Measurements from ENCODE around the gene STARD13. TPM values are rescaled to one million over a fixed set of nuclear protein-coding genes. Genes with fewer than 3 reads are reported as not detected.

Gene STARD13
- total and polyA plus RNA-seq, 4 experiments from 2014 or later, result 0.36 to 0.44 TPM; not detected in 2

DNA sequence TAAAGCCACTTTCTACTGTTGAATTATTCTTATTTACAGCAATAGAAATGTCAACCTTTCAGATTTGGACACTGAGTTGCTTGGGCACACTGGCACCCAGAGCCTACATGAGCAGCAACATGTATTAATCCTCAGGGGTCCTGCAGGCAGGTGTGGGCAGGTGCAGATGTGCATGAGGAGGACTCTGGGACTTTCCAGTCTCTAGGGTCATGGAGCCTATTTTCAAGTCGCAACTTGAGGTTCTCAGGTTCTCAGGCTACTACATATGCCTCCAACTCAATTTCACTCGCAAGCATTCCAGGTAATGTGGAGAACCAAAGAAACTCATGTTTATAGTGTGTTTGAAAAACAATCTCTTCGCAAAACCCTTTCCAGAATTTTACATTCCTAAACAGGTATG is 73.2 kb downstream of the STARD13 start:
- no peaks in the 10 kb centered on the region for H3K27me3 ChIP-seq (ENCODE audit: insufficient read depth, low read length)
- CTCF ChIA-PET (ENCODE audit: partially characterized antibody), result interaction anchor here (0.8 to 1.0 kb wide), 2 partner anchors 13 to 512 kb away, joined by 3 read pairs; no protein-coding TSS in a partner anchor
- peaks cover 0 to 2% (median 0%) of the 10 kb centered on the region in 8 donors for H3K9me3 Mint-ChIP-seq
- H3K4me3 Mint-ChIP-seq, result no peak overlapping the region
- no peak for DNase-seq
- H3K27me3 Mint-ChIP-seq, result peaks cover 13 to 16% of the 10 kb centered on the region in 2 donors
- no peaks in the 10 kb centered on the region for H3K4me1 ChIP-seq (ENCODE audit: insufficient read depth, low read length)
- H3K27ac ChIP-seq (ENCODE audit: low read depth, low read length), result no peak overlapping the region
- no peaks in the 10 kb centered on the region for H3K9me3 ChIP-seq (ENCODE audit: control insufficient read depth in 1 of 2, low read length in 2 of 2)
- POLR2A ChIA-PET (ENCODE audit: partially characterized antibody), result no interaction called here
- no peak overlapping the region for H3K27ac Mint-ChIP-seq
- no peak overlapping the region for H3K4me3 ChIP-seq (ENCODE audit: low read length in 2 of 2)
- no peaks in the 10 kb centered on the region for H3K4me1 Mint-ChIP-seq
- H3K36me3 Mint-ChIP-seq, result no peaks in the 10 kb centered on the region
- H3K36me3 ChIP-seq (ENCODE audit: insufficient read depth, low read length), result no peaks in the 10 kb centered on the region
- intact Hi-C loops (cut with micrococcal nuclease), result no loop called here

- Histone ChIP-seq H3K4me1 (ENCODE audit: insufficient read depth, low read length) (no peaks in the 10 kb centered on the region), H3K4me3 (ENCODE audit: low read length in 2 of 2) (no peak overlapping the region), H3K27ac (ENCODE audit: low read depth, low read length) (no peak overlapping the region), H3K9me3 (ENCODE audit: control insufficient read depth in 1 of 2, low read length in 2 of 2) (no peaks in the 10 kb centered on the region), H3K27me3 (ENCODE audit: insufficient read depth, low read length) (no peaks in the 10 kb centered on the region), H3K36me3 (ENCODE audit: insufficient read depth, low read length) (no peaks in the 10 kb centered on the region)
- peaks cover 13 to 20% of the 10 kb centered on the region in 2 donors for H3K27me3 Mint-ChIP-seq
- no peaks in the 10 kb centered on the region for H3K36me3 Mint-ChIP-seq
- no peaks in the 10 kb centered on the region for H3K9me3 Mint-ChIP-seq
- no peak for DNase-seq
- no peak overlapping the region for H3K27ac Mint-ChIP-seq
- H3K4me3 Mint-ChIP-seq, result no peak overlapping the region
- intact Hi-C loops (cut with micrococcal nuclease), result no loop called here
- POLR2A ChIA-PET (ENCODE audit: partially characterized antibody), result no interaction called here
- CTCF ChIA-PET (ENCODE audit: partially characterized antibody), result no interaction called here
- peaks cover 0 to 9% (median 0%) of the 10 kb centered on the region in 4 donors for H3K4me1 Mint-ChIP-seq
Measured at GRCh38 chr13:33210090-33210489, 75.5 kb downstream of the STARD13 start.

DNA sequence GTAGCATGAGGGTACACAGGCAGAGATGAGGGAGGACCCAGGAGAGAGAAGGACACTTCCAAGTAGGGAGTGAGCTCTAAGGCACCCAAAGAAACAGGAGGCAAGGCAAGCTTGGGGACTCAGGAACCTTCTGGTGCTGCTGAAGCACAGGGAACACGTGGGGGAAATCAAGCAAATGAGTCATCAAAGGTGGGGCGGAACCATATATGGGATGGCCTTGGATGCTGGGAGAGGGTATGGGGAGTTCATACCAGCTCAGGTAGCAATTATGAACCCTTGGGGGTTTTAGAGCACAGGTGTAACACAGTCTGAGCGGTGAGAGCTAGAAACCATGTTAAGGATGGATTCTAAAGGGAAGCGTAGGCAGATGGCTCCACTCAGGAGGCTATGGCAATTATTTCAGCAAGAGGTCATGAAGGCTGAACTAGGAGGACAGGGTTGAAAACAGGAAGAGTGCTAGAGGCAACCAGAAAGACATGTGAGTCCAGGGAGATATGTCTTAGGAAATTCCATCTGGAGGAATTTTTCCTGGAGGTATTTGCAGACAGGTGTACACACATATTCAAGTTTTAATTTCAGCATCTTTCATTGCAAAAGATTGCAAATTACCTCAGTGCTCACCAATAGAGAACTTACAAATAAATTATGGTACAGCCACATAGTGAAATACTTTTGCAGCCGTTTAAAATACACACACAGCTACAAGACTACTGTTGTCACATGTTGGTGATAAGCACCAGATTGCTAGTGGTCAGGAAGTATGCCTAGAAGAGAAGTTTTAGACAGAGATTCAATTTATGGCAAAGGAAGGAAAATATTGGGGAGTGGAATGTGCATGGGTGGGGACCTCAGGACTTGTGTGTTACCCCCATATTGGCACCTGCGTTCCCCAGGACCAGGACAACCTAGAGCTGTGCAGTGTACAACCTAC is 77.0 kb downstream of the STARD13 start:
- H3K36me3 ChIP-seq (ENCODE audit: insufficient read depth, low read length), result no peaks in the 10 kb centered on the region
- no peak overlapping the region for H3K4me3 ChIP-seq (ENCODE audit: low read length in 2 of 2)
- ChIA-PET CTCF (ENCODE audit: partially characterized antibody) (no interaction called here), POLR2A (ENCODE audit: partially characterized antibody) (no interaction called here)
- H3K9me3 Mint-ChIP-seq, result no peaks in the 10 kb centered on the region
- peaks cover 17 to 20% of the 10 kb centered on the region in 2 donors for H3K27me3 Mint-ChIP-seq
- H3K4me3 Mint-ChIP-seq, result no peak overlapping the region
- no peaks in the 10 kb centered on the region for H3K36me3 Mint-ChIP-seq
- no peaks in the 10 kb centered on the region for H3K9me3 ChIP-seq (ENCODE audit: control insufficient read depth in 1 of 2, low read length in 2 of 2)
- peaks cover 0 to 16% (median 7%) of the 10 kb centered on the region in 4 donors for H3K4me1 Mint-ChIP-seq
- no peaks in the 10 kb centered on the region for H3K4me1 ChIP-seq (ENCODE audit: insufficient read depth, low read length)
- no peak overlapping the region for H3K27ac ChIP-seq (ENCODE audit: low read depth, low read length)
- no peak overlapping the region for H3K27ac Mint-ChIP-seq
- intact Hi-C loops (cut with micrococcal nuclease), result no loop called here
- H3K27me3 ChIP-seq (ENCODE audit: insufficient read depth, low read length), result no peaks in the 10 kb centered on the region
- DNase-seq, result no peak

GRCh38 chr13:33207615-33207961 is 78.0 kb downstream of the STARD13 start:
- Histone ChIP-seq H3K27me3 (ENCODE audit: insufficient read depth, low read length) (no peaks in the 10 kb centered on the region), H3K4me3 (ENCODE audit: low read length in 2 of 2) (no peak overlapping the region), H3K27ac (ENCODE audit: low read depth, low read length) (no peak overlapping the region), H3K36me3 (ENCODE audit: insufficient read depth, low read length) (no peaks in the 10 kb centered on the region), H3K9me3 (ENCODE audit: control insufficient read depth in 1 of 2, low read length in 2 of 2) (no peaks in the 10 kb centered on the region), H3K4me1 (ENCODE audit: insufficient read depth, low read length) (no peaks in the 10 kb centered on the region)
- intact Hi-C loops (cut with micrococcal nuclease), result no loop called here
- H3K4me3 Mint-ChIP-seq, result no peak overlapping the region
- DNase-seq, result no peak
- H3K36me3 Mint-ChIP-seq, result no peaks in the 10 kb centered on the region
- peaks cover 0 to 16% (median 7%) of the 10 kb centered on the region in 4 donors for H3K4me1 Mint-ChIP-seq
- H3K27me3 Mint-ChIP-seq, result peaks cover 20% of the 10 kb centered on the region in 2 donors
- ChIA-PET POLR2A (ENCODE audit: partially characterized antibody) (no interaction called here), CTCF (ENCODE audit: partially characterized antibody) (interaction anchor here (1.2 kb wide), 1 partner anchor 517 kb away, joined by 3 read pairs; no protein-coding TSS in a partner anchor)
- no peaks in the 10 kb centered on the region for H3K9me3 Mint-ChIP-seq
- no peak overlapping the region for H3K27ac Mint-ChIP-seq

- no peaks in the 10 kb centered on the region for H3K9me3 Mint-ChIP-seq
Measured at GRCh38 chr13:33206945-33207614, 78.5 kb downstream of the STARD13 start.

GRCh38 chr13:33206425-33206824 is 79.1 kb downstream of the STARD13 start:
- H3K4me1 ChIP-seq (ENCODE audit: insufficient read depth, low read length), result no peaks in the 10 kb centered on the region
- POLR2A ChIA-PET (ENCODE audit: partially characterized antibody), result no interaction called here
- CTCF ChIA-PET (ENCODE audit: partially characterized antibody), result interaction anchor here (0.9 to 1.2 kb wide), 2 partner anchors 25 to 518 kb away, joined by 3 read pairs; no protein-coding TSS in a partner anchor
- no peaks in the 10 kb centered on the region for H3K36me3 Mint-ChIP-seq
- no peak overlapping the region for H3K4me3 ChIP-seq (ENCODE audit: low read length in 2 of 2)
- no peak overlapping the region for H3K27ac ChIP-seq (ENCODE audit: low read depth, low read length)
- no peaks in the 10 kb centered on the region for H3K36me3 ChIP-seq (ENCODE audit: insufficient read depth, low read length)
- no peaks in the 10 kb centered on the region for H3K27me3 ChIP-seq (ENCODE audit: insufficient read depth, low read length)
- no peak overlapping the region for H3K27ac Mint-ChIP-seq
- peaks cover 18 to 20% of the 10 kb centered on the region in 2 donors for H3K27me3 Mint-ChIP-seq
- H3K9me3 ChIP-seq (ENCODE audit: control insufficient read depth in 1 of 2, low read length in 2 of 2), result no peaks in the 10 kb centered on the region
- no peak for DNase-seq
- peaks cover 0 to 16% (median 7%) of the 10 kb centered on the region in 4 donors for H3K4me1 Mint-ChIP-seq
- intact Hi-C loops (cut with micrococcal nuclease), result no loop called here
- H3K4me3 Mint-ChIP-seq, result no peak overlapping the region
- H3K9me3 Mint-ChIP-seq, result no peaks in the 10 kb centered on the region

More at GRCh38 chr13:33206945-33207614, 78.5 kb downstream of the STARD13 start:
- ChIA-PET POLR2A (ENCODE audit: partially characterized antibody) (interaction anchor here (0.6 kb wide), 1 partner anchor 113 kb away, joined by 3 read pairs; no protein-coding TSS in a partner anchor), CTCF (ENCODE audit: partially characterized antibody) (interaction anchor here (1.2 kb wide), 1 partner anchor 517 kb away, joined by 3 read pairs; no protein-coding TSS in a partner anchor)
- H3K36me3 Mint-ChIP-seq, result no peaks in the 10 kb centered on the region
- peaks cover 20 to 21% of the 10 kb centered on the region in 2 donors for H3K27me3 Mint-ChIP-seq
- Histone ChIP-seq H3K9me3 (ENCODE audit: control insufficient read depth in 1 of 2, low read length in 2 of 2) (no peaks in the 10 kb centered on the region), H3K36me3 (ENCODE audit: insufficient read depth, low read length) (no peaks in the 10 kb centered on the region), H3K27ac (ENCODE audit: low read depth, low read length) (no peak overlapping the region), H3K27me3 (ENCODE audit: insufficient read depth, low read length) (no peaks in the 10 kb centered on the region), H3K4me1 (ENCODE audit: insufficient read depth, low read length) (no peaks in the 10 kb centered on the region), H3K4me3 (ENCODE audit: low read length in 2 of 2) (no peak overlapping the region)
- H3K4me3 Mint-ChIP-seq, result no peak overlapping the region
- intact Hi-C loops (cut with micrococcal nuclease), result no loop called here
- H3K27ac Mint-ChIP-seq, result no peak overlapping the region
- no peak for DNase-seq
- H3K4me1 Mint-ChIP-seq, result peaks cover 0 to 16% (median 7%) of the 10 kb centered on the region in 4 donors

GRCh38 chr13:33205804-33206221 is 79.7 kb downstream of the STARD13 start:
- Histone ChIP-seq H3K9me3 (ENCODE audit: control insufficient read depth in 1 of 2, low read length in 2 of 2) (no peaks in the 10 kb centered on the region), H3K4me3 (ENCODE audit: low read length in 2 of 2) (no peak overlapping the region), H3K4me1 (ENCODE audit: insufficient read depth, low read length) (no peaks in the 10 kb centered on the region), H3K27me3 (ENCODE audit: insufficient read depth, low read length) (no peaks in the 10 kb centered on the region), H3K36me3 (ENCODE audit: insufficient read depth, low read length) (no peaks in the 10 kb centered on the region), H3K27ac (ENCODE audit: low read depth, low read length) (no peak overlapping the region)
- no peak for DNase-seq
- intact Hi-C loops (cut with micrococcal nuclease), result no loop called here
- peak overlapping the region in 1 of 7 donors; percentile 0 for H3K27ac Mint-ChIP-seq
- peak overlapping the region in 2 of 8 donors; percentile 4 to 37 for H3K4me3 Mint-ChIP-seq
- H3K36me3 Mint-ChIP-seq, result no peaks in the 10 kb centered on the region
- ChIA-PET CTCF (ENCODE audit: partially characterized antibody) (interaction anchor here (0.9 kb wide), 1 partner anchor 26 kb away, joined by 3 read pairs; no protein-coding TSS in a partner anchor), POLR2A (ENCODE audit: partially characterized antibody) (no interaction called here)
- H3K9me3 Mint-ChIP-seq, result no peaks in the 10 kb centered on the region
- H3K27me3 Mint-ChIP-seq, result peaks cover 18 to 20% of the 10 kb centered on the region in 2 donors
- H3K4me1 Mint-ChIP-seq, result peaks cover 0 to 16% (median 7%) of the 10 kb centered on the region in 4 donors
